Astrocyte of the cerebellum (primary cell): Measurements from ENCODE around the gene CDCP1.

Experiments
- DNase-seq: peaks from one replicate; pipeline ENCODE4 v3.0.0-alpha.2; 2011; ENCODE audit warnings: low read depth
- H3K4me3 ChIP-seq: 2 replicates; pipeline ENCODE4 v1.5.1; 2011; ENCODE audit warnings: mild to moderate bottlenecking, low read depth, low read length, moderate library complexity
- in situ Hi-C: cut with HindIII; loops from 2 replicates; pipeline ENCODE4 v1.10.0; 2017; ENCODE audit warnings: low sequenced_read_pairs
- TF ChIP-seq, protein P1 (sequence below): IDR thresholded peaks from 2 replicates; pipeline ENCODE4 v1.5.1; 2012; ENCODE audit warnings: low read length, low read depth, moderate library complexity, mild to moderate bottlenecking; ENCODE audit errors: missing control alignments

The CDCP1 gene

DNA sequence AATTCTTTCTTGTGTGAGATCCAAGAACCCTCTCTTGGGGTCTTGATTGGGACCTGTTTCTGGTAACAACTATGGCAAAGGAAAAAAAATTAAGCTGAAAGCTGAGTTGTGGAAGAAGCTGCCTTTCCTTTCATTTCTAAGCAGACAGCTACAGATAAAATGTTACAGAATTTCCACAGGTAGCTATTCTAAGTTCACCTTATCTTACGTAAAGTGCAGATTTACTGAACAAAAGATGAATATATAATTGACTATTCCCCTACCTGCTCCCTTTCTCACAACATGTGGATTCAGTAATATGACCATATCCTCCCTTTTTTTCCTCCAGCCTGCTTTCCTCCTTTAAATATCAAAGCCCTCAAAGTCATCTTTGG is 83.5 kb downstream of the CDCP1 start:
- no peak for DNase-seq
- in situ Hi-C loops = no loop called here
- TF ChIP-seq, protein P1, sequence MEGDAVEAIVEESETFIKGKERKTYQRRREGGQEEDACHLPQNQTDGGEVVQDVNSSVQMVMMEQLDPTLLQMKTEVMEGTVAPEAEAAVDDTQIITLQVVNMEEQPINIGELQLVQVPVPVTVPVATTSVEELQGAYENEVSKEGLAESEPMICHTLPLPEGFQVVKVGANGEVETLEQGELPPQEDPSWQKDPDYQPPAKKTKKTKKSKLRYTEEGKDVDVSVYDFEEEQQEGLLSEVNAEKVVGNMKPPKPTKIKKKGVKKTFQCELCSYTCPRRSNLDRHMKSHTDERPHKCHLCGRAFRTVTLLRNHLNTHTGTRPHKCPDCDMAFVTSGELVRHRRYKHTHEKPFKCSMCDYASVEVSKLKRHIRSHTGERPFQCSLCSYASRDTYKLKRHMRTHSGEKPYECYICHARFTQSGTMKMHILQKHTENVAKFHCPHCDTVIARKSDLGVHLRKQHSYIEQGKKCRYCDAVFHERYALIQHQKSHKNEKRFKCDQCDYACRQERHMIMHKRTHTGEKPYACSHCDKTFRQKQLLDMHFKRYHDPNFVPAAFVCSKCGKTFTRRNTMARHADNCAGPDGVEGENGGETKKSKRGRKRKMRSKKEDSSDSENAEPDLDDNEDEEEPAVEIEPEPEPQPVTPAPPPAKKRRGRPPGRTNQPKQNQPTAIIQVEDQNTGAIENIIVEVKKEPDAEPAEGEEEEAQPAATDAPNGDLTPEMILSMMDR = no peak
- H3K4me3 ChIP-seq = no peak overlapping the region

DNA sequence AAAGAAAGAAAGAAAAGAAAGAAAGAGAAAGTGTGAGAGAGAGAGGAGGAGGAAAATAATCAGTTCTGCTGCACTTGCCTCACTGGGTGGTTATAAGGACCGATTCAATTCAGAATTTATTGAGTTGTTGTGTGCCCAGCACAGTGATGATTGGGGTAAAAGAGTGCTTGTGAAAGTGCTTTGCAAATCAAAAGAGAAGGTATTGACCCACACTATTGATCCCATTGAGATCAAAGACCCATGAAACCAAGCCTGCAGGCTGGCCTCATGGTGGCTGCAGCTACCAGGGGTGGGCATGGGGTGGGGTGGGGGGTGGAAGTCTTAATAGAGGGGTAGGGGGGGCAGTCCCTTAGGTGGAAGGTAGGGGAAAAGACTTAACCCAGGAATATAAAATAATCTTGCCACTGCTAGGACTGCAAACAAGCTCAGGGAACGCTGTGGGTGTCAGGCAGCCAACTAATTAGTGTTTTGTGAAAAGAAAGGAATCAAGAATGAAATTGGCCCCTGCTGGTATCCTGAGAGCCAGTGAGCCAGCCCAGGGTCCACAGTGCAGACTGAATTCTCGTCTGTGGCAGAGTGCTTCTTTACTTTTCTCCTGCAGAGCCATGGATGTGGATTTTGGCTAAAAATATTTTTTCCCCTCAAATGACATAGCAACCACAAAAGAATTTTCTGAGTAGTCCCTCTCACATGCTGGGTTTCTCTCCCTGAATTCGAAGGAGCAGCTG is 85.8 kb downstream of the CDCP1 start:
- in situ Hi-C loops = no loop called here
- no peak for DNase-seq
- H3K4me3 ChIP-seq = no peak overlapping the region
- TF ChIP-seq, protein P1 = no peak

DNA sequence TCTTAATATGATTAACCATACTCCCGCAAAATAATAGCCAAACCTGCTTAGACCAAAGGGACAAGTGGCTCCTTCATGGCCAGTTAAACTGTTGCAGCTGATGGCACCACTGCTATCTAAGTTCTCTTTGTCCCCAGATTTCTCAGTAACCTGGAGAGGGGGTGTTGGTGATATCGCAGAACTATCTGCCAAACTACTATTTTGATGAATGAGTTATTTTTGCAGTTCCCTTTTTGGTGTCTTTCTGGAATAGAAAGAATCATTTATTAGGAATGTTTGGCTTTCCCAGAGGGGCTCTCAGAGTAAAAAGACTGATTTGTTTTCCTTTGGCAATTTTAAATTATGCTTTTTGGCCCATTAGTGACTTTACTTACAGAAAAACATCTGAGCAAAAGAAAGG is 87.0 kb downstream of the CDCP1 start:
- in situ Hi-C loops = no loop called here
- no peak overlapping the region for H3K4me3 ChIP-seq
- no peak for DNase-seq
- TF ChIP-seq, protein P1 = no peak

DNA sequence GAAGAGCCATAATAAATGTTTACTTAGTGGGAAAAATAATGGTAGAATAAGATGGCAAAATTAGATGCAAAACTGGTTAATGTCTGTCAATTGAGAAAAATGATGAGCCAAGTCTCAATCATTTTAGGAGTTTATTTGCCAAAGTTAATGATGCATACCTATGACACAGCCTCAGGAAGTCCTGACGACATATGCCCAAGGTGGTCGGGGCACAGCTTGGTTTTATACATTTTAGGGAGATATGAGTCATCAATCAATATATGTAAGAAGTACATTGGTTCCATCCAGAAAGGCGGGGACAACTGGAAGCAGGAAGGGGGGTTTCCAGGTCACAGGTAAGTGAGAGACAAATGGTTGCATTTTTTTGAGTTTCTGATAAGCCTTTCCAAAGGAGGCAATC is 88.6 kb downstream of the CDCP1 start:
- TF ChIP-seq, protein P1 = no peak
- H3K4me3 ChIP-seq = no peak overlapping the region
- in situ Hi-C loops = no loop called here
- no peak for DNase-seq

DNA sequence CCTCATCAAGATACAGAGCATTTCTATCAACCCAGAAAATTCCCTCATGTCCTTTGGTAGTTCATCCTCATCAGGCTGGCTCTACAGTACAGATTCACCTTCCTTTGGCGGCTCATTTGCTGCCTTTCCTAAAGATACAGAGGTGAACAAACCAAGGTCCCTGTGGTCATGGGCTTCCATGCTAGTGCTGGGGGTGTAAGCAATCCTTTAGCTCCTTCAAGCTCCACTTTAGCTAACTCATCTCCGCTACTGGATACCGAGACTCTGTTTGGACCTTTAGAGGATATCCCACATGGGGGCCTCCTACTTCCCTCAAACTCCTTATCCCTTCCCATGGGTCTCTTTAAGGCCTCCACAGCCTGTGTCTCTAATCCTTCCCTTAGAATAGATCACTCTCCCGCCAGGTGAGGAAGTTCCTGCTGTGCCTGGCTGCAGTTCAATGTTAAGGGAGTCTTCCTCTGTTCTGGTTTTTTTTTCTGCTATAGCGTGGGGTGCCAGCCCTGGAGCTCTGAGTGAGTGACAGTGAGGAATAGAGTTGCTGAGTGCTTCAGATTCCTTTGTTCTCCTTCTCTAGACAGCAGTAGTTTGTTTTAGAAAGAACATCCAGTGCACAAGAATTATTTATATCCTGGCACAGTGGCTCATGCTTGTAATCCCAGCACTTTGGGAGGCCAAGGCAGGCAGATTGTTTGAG is 89.4 kb downstream of the CDCP1 start:
- DNase-seq = no peak
- in situ Hi-C loops = no loop called here
- H3K4me3 ChIP-seq = no peak overlapping the region
- TF ChIP-seq, protein P1 = no peak

DNA sequence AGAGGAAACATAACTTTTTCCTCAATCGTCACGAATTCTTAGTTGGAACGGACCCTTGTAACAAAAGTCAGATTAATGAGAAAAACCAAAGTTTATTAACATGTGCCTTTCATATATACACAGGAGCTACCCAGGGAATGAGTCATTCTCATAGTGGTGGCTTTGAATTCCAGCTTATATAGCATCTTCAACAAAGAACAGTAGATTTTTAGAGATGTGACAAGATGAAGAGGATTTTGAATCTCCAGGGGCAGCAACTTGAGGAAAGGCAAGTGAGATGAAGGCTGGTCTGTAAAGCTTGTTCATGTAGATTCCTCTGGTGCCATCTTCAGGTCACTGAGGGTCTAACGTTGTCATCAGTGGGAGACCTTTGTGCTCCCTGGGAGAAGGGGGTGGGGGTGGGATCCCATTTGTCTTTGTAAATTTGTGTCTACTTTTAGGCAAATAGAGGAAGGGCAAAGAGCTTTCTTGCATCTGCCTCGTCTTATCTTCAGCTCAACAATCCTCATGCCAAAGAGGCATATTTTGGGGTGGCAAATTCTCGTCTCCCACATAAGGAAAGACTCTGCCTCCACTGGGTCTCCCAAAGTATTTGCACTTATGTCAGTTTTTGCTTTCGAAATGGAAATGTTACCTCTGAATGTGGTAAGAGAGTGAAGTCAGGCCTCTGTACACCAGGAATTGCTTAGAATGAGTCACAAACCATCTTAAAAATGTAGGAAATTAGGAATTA is 90.6 kb downstream of the CDCP1 start:
- TF ChIP-seq, protein P1 = no peak
- no peak overlapping the region for H3K4me3 ChIP-seq
- peak; percentile 57 for DNase-seq
- in situ Hi-C loops = no loop called here
